Lower leg skin (tissue), 4 donors: ENCODE results near the gene FERD3L. TPM values are rescaled to one million over a fixed set of nuclear protein-coding genes. Genes with fewer than 3 reads are reported as not detected.

Source experiments
- DNase-seq, 2 donors: peaks; one replicate each; pipeline ENCODE4 v3.0.0-alpha.2; 2019; ENCODE audit warnings: low spot score in 2 of 2
- H3K4me3 ChIP-seq: fragments of 200-600 bp; sonication (generic); 2 replicates; pipeline ENCODE4 v1.5.1; 2017; ENCODE audit warnings: mild to moderate bottlenecking, low read depth; ENCODE audit not compliant: poor library complexity, severe bottlenecking
- CTCF ChIP-seq, 3 donors: fragments of 450-650 bp; IDR thresholded peaks; one replicate each; pipeline ENCODE4 v1.5.1; 2016; ENCODE audit warnings: antibody characterized with exemption in 3 of 3, mild to moderate bottlenecking in 3 of 3, moderate library complexity in 2 of 3
- POLR2A ChIP-seq, 2 donors: fragments of 450-650 bp; IDR thresholded peaks; one replicate each; pipeline ENCODE4 v1.6.1; 2016 to 2017; ENCODE audit warnings: antibody characterized with exemption in 2 of 2, mild to moderate bottlenecking in 1 of 2, moderate library complexity in 1 of 2
- WGBS, 2 donors: methylation state at CpG; one replicate each; pipeline ENCODE4 v1.1.5; 2018; 5-methylcytosine and 5-hydroxymethylcytosine counted together
- intact Hi-C: fragments of 100-400 bp; cut with DNase I; formaldehyde crosslinking; loops from one replicate; pipeline ENCODE4 v1.15.0; 2023; ENCODE audit warnings: low total_unique reads
- total RNA-seq, 4 donors: library from RNA; depleted of rRNA; stranded (reverse); fragments of >200 nt; gene quantifications; one replicate each; pipeline ENCODE4 v1.1.0, GENCODE V29; 2016

Gene FERD3L
- total RNA-seq, 4 donors from 2014 or later: not detected

- no peak for TF ChIP-seq CTCF (IDR thresholded peaks at IDR 0.05)
- no peak for TF ChIP-seq POLR2A (IDR thresholded peaks at IDR 0.05)
- intact Hi-C loops: no loop called here
- H3K4me3 ChIP-seq: no peak overlapping the region
- WGBS, 2 donors: 44 to 51% methylated on average over 4 of the region's 4 CpGs
- no peak for DNase-seq
Measured at GRCh38 chr7:19133886-19134285, 11.3 kb downstream of the FERD3L start.

DNA sequence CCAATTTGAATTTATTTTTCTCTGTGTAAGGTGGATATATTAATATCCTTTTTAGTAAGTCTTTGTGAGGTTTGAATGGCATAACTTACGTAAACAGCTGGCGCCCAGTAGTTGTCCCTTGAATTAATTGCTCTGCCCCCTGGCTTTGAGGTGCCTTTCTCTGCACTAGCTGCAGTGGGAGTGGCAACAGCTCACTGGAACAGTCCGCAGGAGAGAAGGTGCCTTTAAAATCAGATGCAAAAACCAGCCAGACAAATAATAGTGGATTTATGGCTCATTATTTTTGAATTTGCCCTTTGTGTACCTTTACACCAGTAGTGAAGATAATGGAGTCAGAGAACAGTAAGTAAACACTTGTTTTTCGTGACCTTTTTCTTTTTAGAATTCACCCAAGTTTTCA is 11.8 kb downstream of the FERD3L start:
- TF ChIP-seq POLR2A (IDR thresholded peaks at IDR 0.05) (no peak), CTCF (IDR thresholded peaks at IDR 0.05) (no peak)
- intact Hi-C loops: no loop called here
- H3K4me3 ChIP-seq: no peak overlapping the region
- DNase-seq: no peak
- WGBS, 2 donors: 78 to 82% methylated on average over 4 of the region's 4 CpGs

- TF ChIP-seq POLR2A (IDR thresholded peaks at IDR 0.05) (no peak), CTCF (IDR thresholded peaks at IDR 0.05) (no peak)
- DNase-seq: no peak
- no peak overlapping the region for H3K4me3 ChIP-seq
- WGBS, 2 donors: 74 to 85% methylated on average over 1 of the region's 1 CpG
- intact Hi-C loops: no loop called here
Measured at GRCh38 chr7:19128856-19129255, 16.4 kb downstream of the FERD3L start.

- intact Hi-C loops: no loop called here
- no peak overlapping the region for H3K4me3 ChIP-seq
- 41 to 45% methylated on average over 2 of the region's 2 CpGs for WGBS, 2 donors
- TF ChIP-seq CTCF (IDR thresholded peaks at IDR 0.05) (no peak), POLR2A (IDR thresholded peaks at IDR 0.05) (no peak)
- DNase-seq: no peak
Measured at GRCh38 chr7:19121977-19122588, 23.1 kb downstream of the FERD3L start.

DNA sequence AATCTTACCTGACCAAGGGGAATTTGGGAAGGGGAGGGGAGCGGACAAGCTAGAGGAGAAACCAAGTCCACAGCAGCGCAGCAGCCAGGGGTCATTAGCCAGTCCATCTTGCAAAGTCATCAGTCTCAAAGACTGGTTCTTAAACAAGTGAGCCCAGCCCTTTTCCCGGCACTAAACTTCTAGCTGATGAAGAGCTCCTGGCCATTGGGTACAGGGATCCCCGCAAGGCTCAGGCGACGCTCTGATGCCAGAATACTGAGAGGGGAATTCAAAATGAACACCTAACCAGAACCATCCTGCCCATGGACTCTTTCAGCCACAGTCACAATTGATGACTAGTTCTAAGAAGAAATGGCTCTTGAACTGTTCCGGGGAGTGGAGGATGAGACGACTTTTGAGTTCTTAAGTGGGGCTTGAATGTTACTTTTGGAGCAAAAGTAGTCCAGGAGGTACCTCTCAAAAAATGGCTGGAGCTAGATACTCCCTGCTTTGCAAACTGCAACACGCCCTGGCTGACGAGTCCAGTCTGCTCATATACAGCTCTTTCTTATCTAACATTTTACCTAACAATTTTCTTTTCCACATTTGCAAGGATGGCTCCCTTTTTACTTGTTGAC is 25.2 kb downstream of the FERD3L start:
- H3K4me3 ChIP-seq: no peak overlapping the region
- intact Hi-C loops: no loop called here
- no peak for DNase-seq
- WGBS, 2 donors: 16% methylated on average over 10 of the region's 10 CpGs
- TF ChIP-seq POLR2A (IDR thresholded peaks at IDR 0.05) (no peak), CTCF (IDR thresholded peaks at IDR 0.05) (no peak)

DNA sequence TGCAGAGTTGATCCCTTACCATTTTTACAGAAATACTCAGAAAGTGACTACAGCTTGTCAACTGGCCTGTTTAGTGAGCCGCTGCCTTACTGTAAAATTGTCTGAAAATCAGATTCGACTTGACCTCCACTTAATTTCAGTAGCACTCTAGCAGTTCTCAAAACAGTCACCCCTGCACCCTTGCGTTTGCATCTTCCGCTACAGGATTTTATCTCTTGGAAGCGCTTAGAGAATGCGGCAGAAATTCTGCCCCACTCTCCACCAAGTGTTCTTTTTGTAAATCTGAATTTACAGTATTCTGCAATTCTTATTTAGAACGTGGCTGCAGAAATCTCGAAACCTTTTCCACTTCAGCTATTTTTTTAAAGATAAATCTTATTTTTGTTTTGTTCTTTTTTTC is 25.8 kb downstream of the FERD3L start:
- no peak for DNase-seq
- H3K4me3 ChIP-seq: no peak overlapping the region
- 17 to 29% methylated on average over 8 of the region's 8 CpGs for WGBS, 2 donors
- intact Hi-C loops: no loop called here
- TF ChIP-seq POLR2A (IDR thresholded peaks at IDR 0.05) (no peak), CTCF (IDR thresholded peaks at IDR 0.05) (no peak)
